Uterus (tissue), 2 donors: Measurements from ENCODE around the gene PAH.

ENCODE experiments used
- POLR2A ChIP-seq, 2 donors: fragments of 450-650 bp; IDR thresholded peaks; one replicate each; pipeline ENCODE4 v1.6.1; 2016; ENCODE audit warnings: antibody characterized with exemption in 2 of 2, mild to moderate bottlenecking in 1 of 2, moderate library complexity in 1 of 2
- TF ChIP-seq, protein P1 (sequence below), 4 experiments: fragments of 200-600 bp in 2 of 4; fragments of 450-650 bp in 2 of 4; sonication (generic) in 2 of 4; IDR thresholded peaks; one replicate each; pipeline ENCODE4 v1.5.1; 2016 to 2019; ENCODE audit warnings: antibody characterized with exemption in 4 of 4, mild to moderate bottlenecking in 2 of 4, moderate library complexity in 1 of 4

- TF ChIP-seq, protein P1, sequence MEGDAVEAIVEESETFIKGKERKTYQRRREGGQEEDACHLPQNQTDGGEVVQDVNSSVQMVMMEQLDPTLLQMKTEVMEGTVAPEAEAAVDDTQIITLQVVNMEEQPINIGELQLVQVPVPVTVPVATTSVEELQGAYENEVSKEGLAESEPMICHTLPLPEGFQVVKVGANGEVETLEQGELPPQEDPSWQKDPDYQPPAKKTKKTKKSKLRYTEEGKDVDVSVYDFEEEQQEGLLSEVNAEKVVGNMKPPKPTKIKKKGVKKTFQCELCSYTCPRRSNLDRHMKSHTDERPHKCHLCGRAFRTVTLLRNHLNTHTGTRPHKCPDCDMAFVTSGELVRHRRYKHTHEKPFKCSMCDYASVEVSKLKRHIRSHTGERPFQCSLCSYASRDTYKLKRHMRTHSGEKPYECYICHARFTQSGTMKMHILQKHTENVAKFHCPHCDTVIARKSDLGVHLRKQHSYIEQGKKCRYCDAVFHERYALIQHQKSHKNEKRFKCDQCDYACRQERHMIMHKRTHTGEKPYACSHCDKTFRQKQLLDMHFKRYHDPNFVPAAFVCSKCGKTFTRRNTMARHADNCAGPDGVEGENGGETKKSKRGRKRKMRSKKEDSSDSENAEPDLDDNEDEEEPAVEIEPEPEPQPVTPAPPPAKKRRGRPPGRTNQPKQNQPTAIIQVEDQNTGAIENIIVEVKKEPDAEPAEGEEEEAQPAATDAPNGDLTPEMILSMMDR (IDR thresholded peaks at IDR 0.05): no peak
- TF ChIP-seq POLR2A (IDR thresholded peaks at IDR 0.05): no peak
These were observed 54.6 kb downstream of the PAH start for GRCh38 chr12:102862486-102862885.
